Measurements from ENCODE around the gene ALAS1. TPM values are rescaled to one million over a fixed set of nuclear protein-coding genes. Genes with fewer than 3 reads are reported as not detected.
"Not testable (repeated sequence)": the region's sequence is repeated elsewhere in the genome, so short reads cannot be mapped to it uniquely, and the experiment has no call there.

Gene ALAS1
- total RNA-seq, 1 experiment from 2014 or later, result 29.2 TPM

- POLR2A ChIA-PET, result no interaction called here
- peaks cover 10% of the 10 kb centered on the region for H3K27me3 Mint-ChIP-seq (ENCODE audit: insufficient read depth, unreplicated experiment)
- no TSS peak for BruUV-seq (replicated peaks)
These were observed 21.7 kb upstream of the ALAS1 start for GRCh38 chr3:52176180-52176752.

GRCh38 chr3:52176951-52177700 is 20.8 kb upstream of the ALAS1 start:
- TF ChIP-seq, protein P1, sequence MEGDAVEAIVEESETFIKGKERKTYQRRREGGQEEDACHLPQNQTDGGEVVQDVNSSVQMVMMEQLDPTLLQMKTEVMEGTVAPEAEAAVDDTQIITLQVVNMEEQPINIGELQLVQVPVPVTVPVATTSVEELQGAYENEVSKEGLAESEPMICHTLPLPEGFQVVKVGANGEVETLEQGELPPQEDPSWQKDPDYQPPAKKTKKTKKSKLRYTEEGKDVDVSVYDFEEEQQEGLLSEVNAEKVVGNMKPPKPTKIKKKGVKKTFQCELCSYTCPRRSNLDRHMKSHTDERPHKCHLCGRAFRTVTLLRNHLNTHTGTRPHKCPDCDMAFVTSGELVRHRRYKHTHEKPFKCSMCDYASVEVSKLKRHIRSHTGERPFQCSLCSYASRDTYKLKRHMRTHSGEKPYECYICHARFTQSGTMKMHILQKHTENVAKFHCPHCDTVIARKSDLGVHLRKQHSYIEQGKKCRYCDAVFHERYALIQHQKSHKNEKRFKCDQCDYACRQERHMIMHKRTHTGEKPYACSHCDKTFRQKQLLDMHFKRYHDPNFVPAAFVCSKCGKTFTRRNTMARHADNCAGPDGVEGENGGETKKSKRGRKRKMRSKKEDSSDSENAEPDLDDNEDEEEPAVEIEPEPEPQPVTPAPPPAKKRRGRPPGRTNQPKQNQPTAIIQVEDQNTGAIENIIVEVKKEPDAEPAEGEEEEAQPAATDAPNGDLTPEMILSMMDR (IDR thresholded peaks at IDR 0.05; ENCODE audit: unreplicated experiment), result no peak
- CTCF ChIA-PET, result interaction anchor here (0.6 to 0.7 kb wide), 2 partner anchors 32 to 56 kb away, joined by 3 read pairs; no protein-coding TSS in a partner anchor
- Mint-ChIP-seq H3K36me3 (ENCODE audit: insufficient read depth, unreplicated experiment) (no peaks in the 10 kb centered on the region), H3K9me3 (ENCODE audit: unreplicated experiment) (no peaks in the 10 kb centered on the region), H3K27ac (ENCODE audit: low read depth, unreplicated experiment) (no peak overlapping the region), H3K4me3 (ENCODE audit: unreplicated experiment) (no peak overlapping the region), H3K27me3 (ENCODE audit: insufficient read depth, unreplicated experiment) (peaks cover 10% of the 10 kb centered on the region), H3K4me1 (ENCODE audit: insufficient read depth, unreplicated experiment) (peaks cover 26% of the 10 kb centered on the region)
- intact Hi-C loops (cut with micrococcal nuclease), result no loop called here
- no TSS peak for BruUV-seq (replicated peaks)
- POLR2A ChIA-PET, result interaction anchor here (0.8 kb wide), 1 partner anchor 9 kb away, joined by 4 read pairs; no protein-coding TSS in a partner anchor
- DNase-seq (ENCODE audit: unreplicated experiment), result no peak

More at GRCh38 chr3:52176180-52176752, 21.7 kb upstream of the ALAS1 start:
- no peaks in the 10 kb centered on the region for H3K36me3 Mint-ChIP-seq (ENCODE audit: insufficient read depth, unreplicated experiment)
- TF ChIP-seq, protein P1 (IDR thresholded peaks at IDR 0.05; ENCODE audit: unreplicated experiment), result no peak
- H3K27ac Mint-ChIP-seq (ENCODE audit: low read depth, unreplicated experiment), result no peak overlapping the region
- H3K4me3 Mint-ChIP-seq (ENCODE audit: unreplicated experiment), result no peak overlapping the region
- H3K4me1 Mint-ChIP-seq (ENCODE audit: insufficient read depth, unreplicated experiment), result peaks cover 27% of the 10 kb centered on the region
- H3K9me3 Mint-ChIP-seq (ENCODE audit: unreplicated experiment), result no peaks in the 10 kb centered on the region
- intact Hi-C loops (cut with micrococcal nuclease), result no loop called here
- DNase-seq (ENCODE audit: unreplicated experiment), result no peak
- CTCF ChIA-PET, result interaction anchor here (0.6 kb wide), 2 partner anchors 32 to 123 kb away, joined by 3 read pairs; no protein-coding TSS in a partner anchor

- peaks cover 10% of the 10 kb centered on the region for H3K27me3 Mint-ChIP-seq (ENCODE audit: insufficient read depth, unreplicated experiment)
- peaks cover 26% of the 10 kb centered on the region for H3K4me1 Mint-ChIP-seq (ENCODE audit: insufficient read depth, unreplicated experiment)
- TF ChIP-seq, protein P1 (IDR thresholded peaks at IDR 0.05; ENCODE audit: unreplicated experiment), result no peak
- H3K9me3 Mint-ChIP-seq (ENCODE audit: unreplicated experiment), result no peaks in the 10 kb centered on the region
- DNase-seq (ENCODE audit: unreplicated experiment), result no peak
- H3K4me3 Mint-ChIP-seq (ENCODE audit: unreplicated experiment), result no peak overlapping the region
- ChIA-PET POLR2A (interaction anchor here (0.8 kb wide), 1 partner anchor 10 kb away, joined by 4 read pairs; no protein-coding TSS in a partner anchor), CTCF (interaction anchor here (0.7 kb wide), 2 partner anchors 30 to 55 kb away, joined by 3 read pairs; no protein-coding TSS in a partner anchor)
- no peak overlapping the region for H3K27ac Mint-ChIP-seq (ENCODE audit: low read depth, unreplicated experiment)
- no peaks in the 10 kb centered on the region for H3K36me3 Mint-ChIP-seq (ENCODE audit: insufficient read depth, unreplicated experiment)
- intact Hi-C loops (cut with micrococcal nuclease), result no loop called here
- no TSS peak for BruUV-seq (replicated peaks)
These were observed 20.3 kb upstream of the ALAS1 start for GRCh38 chr3:52177701-52178042.

- Mint-ChIP-seq H3K27me3 (ENCODE audit: insufficient read depth, unreplicated experiment) (peaks cover 10% of the 10 kb centered on the region), H3K4me1 (ENCODE audit: insufficient read depth, unreplicated experiment) (peaks cover 26% of the 10 kb centered on the region)
- POLR2A ChIA-PET; intact Hi-C loops (cut with micrococcal nuclease); H3K36me3 Mint-ChIP-seq (ENCODE audit: insufficient read depth, unreplicated experiment); BruUV-seq (replicated peaks); DNase-seq (ENCODE audit: unreplicated experiment); H3K4me3 Mint-ChIP-seq (ENCODE audit: unreplicated experiment); H3K27ac Mint-ChIP-seq (ENCODE audit: low read depth, unreplicated experiment); H3K9me3 Mint-ChIP-seq (ENCODE audit: unreplicated experiment): not testable (repeated sequence)
- CTCF ChIA-PET, result interaction anchor here (0.6 to 0.7 kb wide), 3 partner anchors 8 to 55 kb away, joined by 3 read pairs; no protein-coding TSS in a partner anchor
These were observed 19.8 kb upstream of the ALAS1 start for GRCh38 chr3:52178126-52178525.

Measured in MCF 10A (cell line).